IgD-negative memory B cell (primary cell): ENCODE results near the gene EMX2. TPM values are rescaled to one million over a fixed set of nuclear protein-coding genes. Genes with fewer than 3 reads are reported as not detected.
A peak's percentile ranks its signal among the peaks of the same experiment; 100 is the strongest.

Source experiments
- H3K27ac Mint-ChIP-seq, 3 donors: one replicate each; pipeline ENCODE4 v1.8.0; 2020 to 2022; ENCODE audit warnings: mild to moderate bottlenecking in 3 of 3, mixed read lengths in 3 of 3, moderate library complexity in 1 of 3
- H3K27me3 Mint-ChIP-seq: one replicate; pipeline ENCODE4 v1.8.0; 2021; ENCODE audit warnings: mixed read lengths
- H3K36me3 Mint-ChIP-seq: one replicate; pipeline ENCODE4 v1.8.0; 2020; ENCODE audit warnings: mild to moderate bottlenecking, mixed read lengths
- H3K4me1 Mint-ChIP-seq, 3 donors: one replicate each; pipeline ENCODE4 v1.8.0; 2020 to 2022; ENCODE audit warnings: mixed read lengths in 3 of 3, mild to moderate bottlenecking in 1 of 3
- H3K4me3 Mint-ChIP-seq, 4 donors: one replicate each; pipeline ENCODE4 v1.8.0; 2020 to 2022; ENCODE audit warnings: mild to moderate bottlenecking in 4 of 4, mixed read lengths in 4 of 4, moderate library complexity in 3 of 4
- H3K9me3 Mint-ChIP-seq, 3 donors: one replicate each; pipeline ENCODE4 v1.8.0; 2020 to 2021; ENCODE audit warnings: mixed read lengths in 3 of 3, mild to moderate bottlenecking in 1 of 3
- polyA plus RNA-seq: library from polyadenylated mRNA; unstranded; fragments of 300-500 nt; fragmentation: Illumina TruSeq; gene quantifications from one replicate; pipeline ENCODE4 v1.2.3, GENCODE V29; 2021

Gene EMX2
- polyA plus RNA-seq, 1 donor from 2014 or later, result not detected

GRCh38 chr10:117554241-117554814 is 11.8 kb downstream of the EMX2 start:
- Mint-ChIP-seq H3K36me3 (no peaks in the 10 kb centered on the region), H3K4me3 (no peak overlapping the region), H3K27me3 (peaks cover 52% of the 10 kb centered on the region), H3K4me1 (no peaks in the 10 kb centered on the region), H3K27ac (no peak overlapping the region), H3K9me3 (peaks cover 0 to 4% (median 0%) of the 10 kb centered on the region in 3 donors)

- H3K27ac Mint-ChIP-seq, result no peak overlapping the region
- peaks cover 0 to 4% (median 0%) of the 10 kb centered on the region in 3 donors for H3K9me3 Mint-ChIP-seq
- H3K36me3 Mint-ChIP-seq, result no peaks in the 10 kb centered on the region
- no peak overlapping the region for H3K4me3 Mint-ChIP-seq
- H3K27me3 Mint-ChIP-seq, result peaks cover 45% of the 10 kb centered on the region
- no peaks in the 10 kb centered on the region for H3K4me1 Mint-ChIP-seq
Measured at GRCh38 chr10:117555017-117555416, 12.5 kb downstream of the EMX2 start.

DNA sequence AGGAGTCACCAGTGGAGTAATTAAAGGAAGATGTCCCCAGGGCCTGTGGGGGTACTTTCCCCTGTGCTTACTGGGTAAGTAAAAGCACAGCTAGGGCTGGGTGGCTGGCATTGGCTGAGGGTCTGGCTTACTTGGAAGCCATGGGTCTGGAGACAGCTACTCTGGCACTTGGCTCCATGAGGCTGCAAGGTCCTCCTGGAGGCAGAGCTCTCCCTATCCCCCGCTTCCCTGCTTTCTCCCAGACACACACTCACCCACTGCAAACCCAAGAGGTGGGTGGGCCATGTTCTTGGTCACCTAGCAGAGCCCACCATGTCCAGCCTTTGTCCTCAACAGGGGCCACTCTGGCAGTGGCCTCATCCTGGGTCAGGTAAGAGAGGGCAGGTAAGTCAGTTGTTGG is 13.3 kb downstream of the EMX2 start:
- Mint-ChIP-seq H3K27ac (no peak overlapping the region), H3K4me3 (no peak overlapping the region), H3K27me3 (peaks cover 40% of the 10 kb centered on the region)

DNA sequence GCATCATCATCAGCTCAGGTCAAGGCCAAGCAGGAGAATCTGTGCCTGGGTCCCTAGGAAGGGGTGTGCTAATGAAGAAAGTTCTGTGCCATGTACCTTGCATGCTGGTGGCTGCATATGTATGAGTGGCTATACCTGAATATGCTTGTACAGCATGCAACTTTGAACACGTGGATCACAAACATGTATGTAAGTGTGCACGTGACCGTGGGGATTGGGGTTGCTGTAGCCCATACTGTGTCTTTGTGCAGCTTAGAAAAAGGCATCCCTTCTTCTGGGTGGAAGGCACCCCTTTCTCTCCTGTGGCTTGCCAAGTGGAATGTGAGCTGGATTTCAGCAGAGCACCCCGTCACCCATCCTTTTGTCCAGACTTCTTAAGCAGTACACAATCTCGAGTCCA is 13.8 kb downstream of the EMX2 start:
- Mint-ChIP-seq H3K9me3 (peaks cover 0 to 4% (median 0%) of the 10 kb centered on the region in 3 donors), H3K36me3 (no peaks in the 10 kb centered on the region), H3K27me3 (peaks cover 38% of the 10 kb centered on the region), H3K4me1 (no peaks in the 10 kb centered on the region), H3K27ac (no peak overlapping the region), H3K4me3 (no peak overlapping the region)

More for the DNA sequence above, 13.3 kb downstream of the EMX2 start:
- Mint-ChIP-seq H3K4me1 (no peaks in the 10 kb centered on the region), H3K36me3 (no peaks in the 10 kb centered on the region), H3K9me3 (peaks cover 0 to 4% (median 0%) of the 10 kb centered on the region in 3 donors)

- no peak overlapping the region for H3K4me3 Mint-ChIP-seq
- peaks cover 14% of the 10 kb centered on the region for H3K27me3 Mint-ChIP-seq
- no peaks in the 10 kb centered on the region for H3K4me1 Mint-ChIP-seq
- no peak overlapping the region for H3K27ac Mint-ChIP-seq
- H3K9me3 Mint-ChIP-seq, result peaks cover 0 to 2% (median 0%) of the 10 kb centered on the region in 3 donors
- no peaks in the 10 kb centered on the region for H3K36me3 Mint-ChIP-seq
Measured at GRCh38 chr10:117559712-117560111, 17.2 kb downstream of the EMX2 start.

DNA sequence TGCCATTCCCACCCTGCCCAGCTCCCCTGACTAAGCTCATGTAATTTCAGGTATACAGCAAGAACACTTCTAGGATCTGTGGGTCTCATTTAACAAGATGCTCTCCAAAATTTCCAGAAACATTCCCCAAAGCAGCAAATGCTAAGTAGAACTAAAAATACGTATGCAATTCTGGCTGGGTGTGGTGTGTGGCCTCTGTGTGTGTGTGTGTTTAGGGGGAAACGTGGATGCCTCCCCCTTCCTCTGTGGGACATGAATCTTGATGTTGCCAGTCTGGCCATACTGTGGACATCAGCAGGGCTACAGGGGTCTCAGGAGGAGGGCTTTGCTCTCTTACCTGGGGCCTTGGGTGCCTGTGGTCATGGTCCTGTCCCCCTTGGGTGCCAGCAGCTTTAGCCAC is 18.4 kb downstream of the EMX2 start:
- Mint-ChIP-seq H3K9me3 (no peaks in the 10 kb centered on the region), H3K4me1 (no peaks in the 10 kb centered on the region), H3K4me3 (no peak overlapping the region), H3K27me3 (peaks cover 6% of the 10 kb centered on the region), H3K36me3 (no peaks in the 10 kb centered on the region), H3K27ac (no peak overlapping the region)

GRCh38 chr10:117562220-117562619 is 19.7 kb downstream of the EMX2 start:
- Mint-ChIP-seq H3K4me3 (no peak overlapping the region), H3K36me3 (no peaks in the 10 kb centered on the region), H3K27me3 (no peaks in the 10 kb centered on the region), H3K9me3 (peaks cover 0 to 2% (median 0%) of the 10 kb centered on the region in 3 donors), H3K27ac (no peak overlapping the region), H3K4me1 (no peaks in the 10 kb centered on the region)

GRCh38 chr10:117562896-117563737 is 20.6 kb downstream of the EMX2 start:
- no peaks in the 10 kb centered on the region for H3K27me3 Mint-ChIP-seq
- H3K36me3 Mint-ChIP-seq, result no peaks in the 10 kb centered on the region
- H3K4me1 Mint-ChIP-seq, result no peaks in the 10 kb centered on the region
- H3K27ac Mint-ChIP-seq, result no peak overlapping the region
- peaks cover 0 to 2% (median 0%) of the 10 kb centered on the region in 3 donors for H3K9me3 Mint-ChIP-seq
- no peak overlapping the region for H3K4me3 Mint-ChIP-seq

DNA sequence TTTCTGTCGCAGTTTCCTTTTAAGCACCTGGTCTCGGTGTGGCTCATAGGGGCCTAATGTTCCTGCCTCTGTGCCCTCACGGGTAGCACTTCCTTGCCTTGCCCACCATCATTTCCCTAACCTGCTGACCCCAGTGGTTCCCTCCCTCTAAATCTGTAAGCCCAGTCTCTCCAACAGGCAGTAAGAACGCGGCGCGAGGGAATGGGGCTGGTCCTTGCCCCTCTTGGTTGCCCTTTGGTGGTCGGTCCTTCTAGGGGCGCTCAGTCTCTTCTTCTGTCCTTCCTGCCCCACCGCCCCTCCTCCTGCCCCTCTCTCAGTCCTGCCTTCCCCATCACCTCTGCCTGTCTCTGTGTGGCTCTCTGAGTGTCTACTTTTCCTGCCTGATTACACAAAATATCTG is 21.2 kb downstream of the EMX2 start:
- Mint-ChIP-seq H3K27me3 (no peaks in the 10 kb centered on the region), H3K36me3 (no peaks in the 10 kb centered on the region), H3K27ac (no peak overlapping the region), H3K4me3 (no peak overlapping the region), H3K4me1 (no peaks in the 10 kb centered on the region), H3K9me3 (peaks cover 0 to 2% (median 0%) of the 10 kb centered on the region in 3 donors)

DNA sequence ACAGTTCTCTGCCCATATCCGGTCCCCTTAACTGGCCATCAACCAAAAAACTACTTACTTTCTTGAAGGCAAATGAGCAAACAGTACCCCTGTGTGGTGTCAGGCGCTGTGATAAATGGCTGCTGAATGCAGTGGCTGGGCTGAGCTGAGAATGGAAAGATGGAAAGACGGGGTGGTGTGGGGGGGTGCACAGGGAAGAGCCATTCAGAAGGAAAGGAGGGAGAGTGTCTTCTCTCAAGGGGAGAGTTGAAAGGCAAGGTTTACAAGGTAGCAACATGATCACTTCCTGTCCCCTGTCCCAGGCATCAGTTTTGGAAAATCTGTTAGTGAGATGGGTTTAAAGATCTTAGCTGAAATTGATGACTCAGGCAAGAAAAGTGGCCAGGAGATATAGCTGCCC is 22.5 kb downstream of the EMX2 start:
- Mint-ChIP-seq H3K36me3 (no peaks in the 10 kb centered on the region), H3K27me3 (no peaks in the 10 kb centered on the region), H3K27ac (peak overlapping the region in 1 of 3 donors; percentile 39), H3K4me1 (no peaks in the 10 kb centered on the region), H3K4me3 (no peak overlapping the region), H3K9me3 (peaks cover 0 to 2% (median 0%) of the 10 kb centered on the region in 3 donors)

DNA sequence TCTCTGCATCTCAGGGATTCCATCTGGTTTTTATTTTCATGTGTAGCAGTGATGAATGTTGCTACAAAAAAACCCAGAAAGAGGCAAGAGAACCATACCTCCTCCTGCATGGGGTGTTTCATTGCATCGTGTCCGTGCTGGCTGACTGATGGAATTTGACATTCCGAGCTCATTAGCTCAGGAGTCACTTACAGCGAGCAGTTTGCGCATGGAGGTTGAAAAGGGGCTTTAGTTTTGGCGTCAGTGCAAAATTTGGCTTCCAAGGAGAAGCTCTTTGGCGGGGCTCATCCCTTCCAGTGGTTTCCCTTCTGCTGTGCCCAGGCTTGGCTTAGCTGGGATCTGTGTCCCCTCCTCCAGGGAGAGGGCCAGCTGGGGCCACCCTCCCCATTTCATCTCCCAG is 25.8 kb downstream of the EMX2 start:
- no peaks in the 10 kb centered on the region for H3K27me3 Mint-ChIP-seq
- H3K27ac Mint-ChIP-seq, result no peak overlapping the region
- no peaks in the 10 kb centered on the region for H3K36me3 Mint-ChIP-seq
- peaks cover 0 to 2% (median 0%) of the 10 kb centered on the region in 3 donors for H3K9me3 Mint-ChIP-seq
- no peak overlapping the region for H3K4me3 Mint-ChIP-seq
- H3K4me1 Mint-ChIP-seq, result no peaks in the 10 kb centered on the region

DNA sequence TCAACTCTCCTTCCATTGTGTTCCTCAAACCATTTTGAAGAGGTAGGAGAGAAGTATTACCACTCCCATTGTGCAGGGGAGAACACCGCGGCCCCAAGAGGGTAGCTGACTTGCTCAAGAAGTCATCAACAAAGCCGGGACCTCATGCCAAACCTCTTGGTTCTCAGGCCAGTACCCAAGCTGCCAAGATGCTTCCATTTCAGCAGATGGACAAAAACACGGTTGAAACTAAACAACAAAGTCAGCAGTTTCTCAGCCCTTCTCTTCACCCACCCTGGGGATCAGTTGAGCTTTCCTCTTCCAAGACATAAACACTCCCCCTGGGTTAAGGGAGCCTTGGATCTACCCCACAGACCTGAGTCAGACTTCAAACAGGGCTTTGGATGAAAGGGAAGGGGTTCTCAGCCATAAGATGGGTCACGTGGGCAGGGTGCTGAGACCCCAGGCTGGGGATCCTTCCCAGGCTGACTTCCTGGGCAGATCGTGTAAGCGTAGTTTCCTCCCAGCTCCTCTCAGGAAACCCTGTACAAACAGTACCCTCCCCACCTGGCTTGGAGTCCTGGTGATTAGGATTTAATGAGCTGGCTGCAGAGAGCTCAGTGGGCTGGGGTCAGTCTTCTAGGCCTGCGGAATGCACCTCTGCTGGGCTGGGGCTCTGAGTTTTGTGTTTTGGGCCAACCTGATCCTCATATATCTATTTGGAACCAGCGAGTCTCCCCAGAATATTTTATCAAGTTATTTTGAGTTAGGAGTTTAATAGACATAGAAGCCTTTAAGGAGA is 27.3 kb downstream of the EMX2 start:
- H3K9me3 Mint-ChIP-seq, result peaks cover 0 to 2% (median 0%) of the 10 kb centered on the region in 3 donors
- H3K36me3 Mint-ChIP-seq, result no peaks in the 10 kb centered on the region
- peaks cover 5% of the 10 kb centered on the region for H3K27me3 Mint-ChIP-seq
- peak overlapping the region in 1 of 3 donors; percentile 35 for H3K27ac Mint-ChIP-seq
- H3K4me1 Mint-ChIP-seq, result no peaks in the 10 kb centered on the region
- no peak overlapping the region for H3K4me3 Mint-ChIP-seq

DNA sequence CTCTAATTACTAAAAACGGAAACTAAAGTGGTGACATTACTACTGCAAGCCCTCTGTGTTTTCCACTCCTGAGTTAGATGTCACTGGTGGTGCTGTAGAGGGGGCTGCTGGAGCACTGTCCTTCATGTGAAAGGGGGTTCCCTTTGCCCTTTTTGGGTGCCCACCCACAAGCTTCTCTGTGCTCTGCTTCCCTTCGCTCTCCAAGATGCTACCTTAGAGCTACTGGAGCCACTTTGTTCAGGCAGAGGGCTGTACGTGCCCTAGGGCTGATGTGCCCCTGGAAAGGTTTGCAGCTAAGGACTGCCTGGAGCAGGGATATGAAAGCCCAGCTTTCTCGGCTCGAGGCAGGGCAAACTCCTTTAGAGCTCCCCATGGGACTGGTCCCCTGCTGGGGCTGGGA is 28.3 kb downstream of the EMX2 start:
- no peaks in the 10 kb centered on the region for H3K4me1 Mint-ChIP-seq
- peaks cover 5% of the 10 kb centered on the region for H3K27me3 Mint-ChIP-seq
- H3K36me3 Mint-ChIP-seq, result no peaks in the 10 kb centered on the region
- H3K9me3 Mint-ChIP-seq, result peaks cover 0 to 2% (median 0%) of the 10 kb centered on the region in 3 donors
- H3K4me3 Mint-ChIP-seq, result peak overlapping the region in 1 of 4 donors; percentile 79
- H3K27ac Mint-ChIP-seq, result no peak overlapping the region

GRCh38 chr10:117574498-117575146 is 32.1 kb downstream of the EMX2 start:
- Mint-ChIP-seq H3K4me1 (no peaks in the 10 kb centered on the region), H3K27ac (no peak overlapping the region), H3K9me3 (no peaks in the 10 kb centered on the region), H3K36me3 (no peaks in the 10 kb centered on the region), H3K4me3 (no peak overlapping the region), H3K27me3 (peaks cover 5% of the 10 kb centered on the region)

DNA sequence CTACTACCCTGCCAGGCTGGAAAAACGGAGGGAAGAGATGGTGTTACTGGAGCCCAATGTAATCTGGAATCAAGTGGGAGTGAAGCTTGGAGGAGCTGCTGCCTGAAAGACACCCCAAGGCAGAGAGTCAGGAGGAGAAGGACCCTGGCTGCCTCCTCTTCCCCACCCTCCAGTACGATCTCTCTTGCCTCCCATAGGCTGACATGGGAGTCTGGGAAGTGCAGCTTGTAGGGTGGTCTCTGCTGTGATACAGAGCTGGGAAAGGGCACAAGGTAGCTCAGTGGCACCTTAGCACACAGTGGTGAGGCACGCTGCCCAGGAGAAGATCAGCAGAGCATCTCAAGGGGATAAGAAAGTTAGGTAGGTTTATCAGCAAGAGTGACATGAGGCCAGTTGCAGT is 35.9 kb downstream of the EMX2 start:
- H3K9me3 Mint-ChIP-seq, result no peaks in the 10 kb centered on the region
- no peak overlapping the region for H3K4me3 Mint-ChIP-seq
- peaks cover 5% of the 10 kb centered on the region for H3K27me3 Mint-ChIP-seq
- no peaks in the 10 kb centered on the region for H3K4me1 Mint-ChIP-seq
- H3K36me3 Mint-ChIP-seq, result no peaks in the 10 kb centered on the region
- H3K27ac Mint-ChIP-seq, result no peak overlapping the region
